ENCODE results near the gene SUGP2. TPM values are rescaled to one million over a fixed set of nuclear protein-coding genes. Genes with fewer than 3 reads are reported as not detected.

SUGP2 gene
- total RNA-seq, 4 donors from 2014 or later = 32.1 to 58.7 (median 38.7) TPM

GRCh38 chr19:19050104-19050503, 16.8 kb upstream of the SUGP2 start:
- no peaks in the 10 kb centered on the region for H3K4me1 ChIP-seq
- no peak for DNase-seq (ENCODE audit: low spot score in 2 of 2)
- H3K4me3 ChIP-seq = no peak overlapping the region
- H3K27ac ChIP-seq = no peak overlapping the region
- TF ChIP-seq CTCF (IDR thresholded peaks at IDR 0.05) (no peak), EP300 (IDR thresholded peaks at IDR 0.05) (no peak), POLR2A (IDR thresholded peaks at IDR 0.05) (no peak), POLR2AphosphoS5 (IDR thresholded peaks at IDR 0.05) (no peak)
- 92% methylated on average over 4 of the region's 4 CpGs for WGBS
- no peaks in the 10 kb centered on the region for H3K9me3 ChIP-seq
- peaks cover 53% of the 10 kb centered on the region for H3K36me3 ChIP-seq
- no peaks in the 10 kb centered on the region for H3K27me3 ChIP-seq

GRCh38 chr19:19049406-19049805, 16.1 kb upstream of the SUGP2 start:
- no peaks in the 10 kb centered on the region for H3K9me3 ChIP-seq
- no peak for DNase-seq (ENCODE audit: low spot score in 2 of 2)
- TF ChIP-seq CTCF (IDR thresholded peaks at IDR 0.05) (no peak), EP300 (IDR thresholded peaks at IDR 0.05) (no peak), POLR2A (IDR thresholded peaks at IDR 0.05) (no peak)

DNA sequence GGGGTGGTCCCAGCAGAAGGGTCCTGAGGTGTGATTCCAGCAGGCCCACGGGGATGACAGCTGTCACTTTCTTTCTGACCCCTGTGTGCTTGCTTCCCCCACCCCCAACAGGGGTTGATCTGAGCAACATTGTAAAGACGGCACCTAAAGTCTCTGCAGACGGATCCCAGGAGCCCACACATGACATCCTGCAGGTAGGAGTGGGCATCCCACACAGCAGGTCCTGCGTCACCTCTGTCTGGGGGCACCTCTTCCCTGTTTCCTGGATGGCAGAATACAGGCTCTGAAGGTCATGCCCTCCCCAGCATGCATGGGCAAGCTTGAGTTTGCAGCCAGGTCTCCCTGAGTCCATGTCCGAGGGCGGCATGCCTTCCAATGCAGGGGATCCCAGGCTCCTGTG, 10.6 kb upstream of the SUGP2 start:
- no peak overlapping the region for H3K4me3 ChIP-seq
- H3K27me3 ChIP-seq = no peaks in the 10 kb centered on the region
- H3K36me3 ChIP-seq = peaks cover 35% of the 10 kb centered on the region
- H3K4me1 ChIP-seq = peaks cover 2% of the 10 kb centered on the region
- H3K27ac ChIP-seq = no peak overlapping the region
- no peak for DNase-seq (ENCODE audit: low spot score in 2 of 2)
- 98% methylated on average over 6 of the region's 6 CpGs for WGBS
- no peak for TF ChIP-seq EP300 (IDR thresholded peaks at IDR 0.05)
- no peak for TF ChIP-seq POLR2AphosphoS5 (IDR thresholded peaks at IDR 0.05)
- no peak for TF ChIP-seq POLR2A (IDR thresholded peaks at IDR 0.05)
- no peak for TF ChIP-seq CTCF (IDR thresholded peaks at IDR 0.05)
- no peaks in the 10 kb centered on the region for H3K9me3 ChIP-seq

More at GRCh38 chr19:19049406-19049805, 16.1 kb upstream of the SUGP2 start:
- WGBS = 100% methylated on average over 2 of the region's 2 CpGs
- peaks cover 50% of the 10 kb centered on the region for H3K36me3 ChIP-seq
- no peak overlapping the region for H3K27ac ChIP-seq
- H3K27me3 ChIP-seq = no peaks in the 10 kb centered on the region
- no peak overlapping the region for H3K4me3 ChIP-seq
- H3K4me1 ChIP-seq = no peaks in the 10 kb centered on the region

GRCh38 chr19:19043481-19043880, 10.2 kb upstream of the SUGP2 start:
- DNase-seq (ENCODE audit: low spot score in 2 of 2) = no peak
- Histone ChIP-seq H3K4me1 (peaks cover 2% of the 10 kb centered on the region), H3K27ac (no peak overlapping the region), H3K27me3 (no peaks in the 10 kb centered on the region), H3K9me3 (no peaks in the 10 kb centered on the region), H3K36me3 (peaks cover 35% of the 10 kb centered on the region), H3K4me3 (no peak overlapping the region)
- no peak for TF ChIP-seq POLR2AphosphoS5 (IDR thresholded peaks at IDR 0.05)
- no peak for TF ChIP-seq EP300 (IDR thresholded peaks at IDR 0.05)
- no peak for TF ChIP-seq POLR2A (IDR thresholded peaks at IDR 0.05)
- no peak for TF ChIP-seq CTCF (IDR thresholded peaks at IDR 0.05)
- 100% methylated on average over 4 of the region's 6 CpGs for WGBS

GRCh38 chr19:19042732-19043280, 9.5 kb upstream of the SUGP2 start:
- DNase-seq (ENCODE audit: low spot score in 2 of 2) = no peak
- H3K36me3 ChIP-seq = peaks cover 37% of the 10 kb centered on the region
- 95% methylated on average over 13 of the region's 13 CpGs for WGBS
- TF ChIP-seq POLR2AphosphoS5 (IDR thresholded peaks at IDR 0.05) (no peak), EP300 (IDR thresholded peaks at IDR 0.05) (no peak), POLR2A (IDR thresholded peaks at IDR 0.05) (no peak), CTCF (IDR thresholded peaks at IDR 0.05) (no peak)
- H3K27me3 ChIP-seq = no peaks in the 10 kb centered on the region
- H3K9me3 ChIP-seq = no peaks in the 10 kb centered on the region
- H3K4me1 ChIP-seq = peaks cover 2% of the 10 kb centered on the region
- H3K4me3 ChIP-seq = no peak overlapping the region
- no peak overlapping the region for H3K27ac ChIP-seq
